GM10266 (cell line): ENCODE measurements around the gene ANKRD40.

Experiments used
- DNase-seq: peaks from one replicate; pipeline ENCODE4 v3.0.0; 2012; ENCODE audit errors: extremely low spot score
- CTCF ChIP-seq: IDR thresholded peaks from 2 replicates; pipeline ENCODE4 v1.5.1; 2012; ENCODE audit warnings: mild to moderate bottlenecking, low read depth; ENCODE audit not compliant: control insufficient read depth, insufficient read depth; ENCODE audit errors: missing control alignments

The ANKRD40 gene

DNA sequence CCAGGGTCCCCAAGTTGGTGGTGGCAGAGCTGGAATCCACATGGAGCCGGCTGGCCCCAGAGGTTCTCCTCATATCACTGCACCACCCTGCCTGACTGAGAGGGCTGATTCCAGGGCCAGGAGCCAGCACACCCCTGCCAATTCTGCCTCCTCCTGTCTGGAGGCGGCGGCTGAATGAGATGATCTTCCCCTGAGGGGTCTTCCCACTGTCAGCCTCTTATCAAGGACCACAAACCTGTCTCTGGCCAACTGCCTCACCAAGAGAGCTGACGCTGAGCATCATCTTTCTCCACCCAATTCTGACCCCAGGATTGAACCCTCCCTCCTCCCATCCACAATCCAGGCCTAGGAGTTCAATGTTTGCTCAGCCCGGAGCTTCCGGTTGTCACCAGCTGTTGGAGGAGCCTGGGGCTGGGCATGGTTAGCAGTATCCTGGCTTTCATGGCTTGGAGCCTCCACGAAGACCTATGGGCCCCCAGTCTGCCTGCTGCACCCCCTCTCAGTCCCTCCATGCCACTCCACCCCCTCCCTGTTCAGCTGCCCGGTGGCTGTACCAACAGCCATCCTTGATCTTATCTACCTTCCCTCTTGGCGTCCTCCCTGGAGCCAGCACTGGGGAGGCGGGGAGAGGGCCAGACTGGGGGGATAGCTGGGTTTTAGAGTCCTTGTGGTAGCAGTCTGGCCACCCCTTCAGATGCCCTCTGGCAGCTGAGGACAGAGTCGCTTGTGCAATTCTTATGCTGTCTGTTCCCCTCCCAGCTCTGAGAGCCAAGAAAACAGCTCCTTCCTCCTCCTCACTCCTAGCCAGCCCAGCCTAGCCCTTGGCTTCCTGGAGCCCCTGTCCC lies 47.5 kb downstream of the ANKRD40 start:
- no peak for DNase-seq
- no peak for TF ChIP-seq CTCF

DNA sequence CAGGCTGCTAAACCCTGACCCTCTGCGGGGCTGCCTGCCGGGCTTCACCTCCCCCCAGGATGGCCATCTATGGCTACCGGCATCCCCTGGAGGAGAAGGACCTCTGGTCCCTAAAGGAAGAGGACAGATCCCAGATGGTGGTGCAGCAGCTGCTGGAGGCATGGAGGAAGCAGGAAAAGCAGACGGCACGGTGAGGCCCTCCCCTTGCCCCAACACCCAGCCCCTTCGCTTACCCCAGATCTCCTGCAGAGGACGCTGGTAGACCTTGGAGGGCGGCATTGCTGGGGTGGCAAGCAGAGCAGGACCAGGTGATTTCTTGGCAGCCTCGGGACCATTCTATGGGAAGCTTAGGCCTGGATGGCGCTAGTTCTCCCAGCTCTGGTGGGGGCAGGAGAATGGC lies 48.5 kb downstream of the ANKRD40 start:
- no peak for TF ChIP-seq CTCF
- DNase-seq: no peak

DNA sequence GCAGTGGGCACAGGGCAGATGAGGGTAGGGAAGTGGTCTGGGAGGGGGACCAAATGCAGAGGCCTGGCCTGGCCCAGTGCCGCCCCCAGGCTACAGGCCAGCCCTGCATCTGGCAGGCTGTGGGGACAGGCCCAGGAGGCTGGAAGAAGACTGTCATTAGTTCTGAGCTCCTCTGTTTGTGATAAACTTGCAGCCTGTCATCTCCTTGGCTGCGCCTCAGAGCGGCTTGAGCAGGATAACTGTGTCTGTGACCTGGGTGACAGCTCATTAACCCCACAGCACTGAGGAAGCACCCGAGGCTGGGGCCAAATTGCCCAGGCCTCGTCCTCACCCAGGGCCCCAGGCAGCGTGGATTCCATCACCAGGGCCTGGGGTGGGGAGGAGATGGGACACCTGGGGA lies 49.1 kb downstream of the ANKRD40 start:
- DNase-seq: no peak
- TF ChIP-seq CTCF: no peak

GRCh38 chr17:50657627-50658026 lies 50.1 kb downstream of the ANKRD40 start:
- TF ChIP-seq CTCF: no peak
- no peak for DNase-seq

DNA sequence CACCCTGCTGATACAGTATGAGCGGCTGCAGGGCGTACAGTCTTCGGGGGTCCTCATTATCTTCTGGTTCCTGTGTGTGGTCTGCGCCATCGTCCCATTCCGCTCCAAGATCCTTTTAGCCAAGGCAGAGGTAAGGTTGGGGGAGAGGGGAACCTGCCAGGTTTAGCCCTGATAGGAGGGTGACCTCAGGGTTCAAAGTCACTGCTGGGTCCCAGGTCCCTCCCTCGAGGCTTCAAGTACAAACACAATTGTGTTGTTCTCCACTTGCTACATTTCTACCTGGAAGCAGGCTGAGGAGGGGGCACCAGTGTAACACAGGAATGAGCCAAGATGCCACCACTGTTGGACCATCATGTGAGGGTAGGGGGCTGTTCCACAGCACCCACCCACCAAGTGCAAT lies 50.7 kb downstream of the ANKRD40 start:
- no peak for DNase-seq
- TF ChIP-seq CTCF: no peak

DNA sequence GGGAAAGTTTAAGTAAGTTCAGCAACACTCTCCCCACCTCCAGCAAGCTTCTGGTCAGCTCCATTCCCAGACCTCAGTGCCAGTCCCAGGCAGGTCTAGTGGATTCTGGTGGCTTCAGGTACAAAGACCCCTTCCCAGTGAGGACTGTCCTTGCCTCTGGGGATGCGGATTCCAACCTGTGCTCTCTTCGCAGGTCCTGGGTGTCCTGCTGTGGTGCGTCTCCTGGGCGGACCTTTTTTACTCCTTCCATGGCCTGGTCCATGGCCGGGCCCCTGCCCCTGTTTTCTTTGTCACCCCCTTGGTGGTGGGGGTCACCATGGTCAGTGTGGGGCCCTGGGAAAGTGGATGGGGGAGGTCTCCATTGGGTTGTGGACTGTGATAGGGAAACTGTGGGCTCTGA lies 51.2 kb downstream of the ANKRD40 start:
- no peak for DNase-seq
- TF ChIP-seq CTCF: no peak

DNA sequence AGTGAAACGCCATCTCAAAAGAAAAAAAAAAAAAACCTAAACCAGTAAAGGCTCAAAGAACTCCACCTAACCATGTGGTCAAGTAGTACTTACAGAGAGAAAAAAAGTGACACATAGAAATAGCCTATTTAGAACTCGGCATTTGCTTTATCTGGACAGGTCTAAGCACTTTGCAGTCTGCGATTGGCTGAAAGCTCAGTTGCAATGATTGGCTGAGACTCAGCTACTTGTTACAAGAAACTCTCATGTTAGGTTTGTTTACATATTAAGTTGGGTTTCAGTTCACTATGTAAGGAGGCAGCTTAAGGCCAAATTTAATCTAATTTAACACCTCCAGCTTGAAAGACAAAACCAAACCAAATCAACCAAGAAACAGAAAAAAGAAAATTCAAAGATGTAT lies 54.0 kb downstream of the ANKRD40 start:
- no peak for TF ChIP-seq CTCF
- DNase-seq: no peak
